ENCODE results near the gene RNASE7.

The RNASE7 gene

DNA sequence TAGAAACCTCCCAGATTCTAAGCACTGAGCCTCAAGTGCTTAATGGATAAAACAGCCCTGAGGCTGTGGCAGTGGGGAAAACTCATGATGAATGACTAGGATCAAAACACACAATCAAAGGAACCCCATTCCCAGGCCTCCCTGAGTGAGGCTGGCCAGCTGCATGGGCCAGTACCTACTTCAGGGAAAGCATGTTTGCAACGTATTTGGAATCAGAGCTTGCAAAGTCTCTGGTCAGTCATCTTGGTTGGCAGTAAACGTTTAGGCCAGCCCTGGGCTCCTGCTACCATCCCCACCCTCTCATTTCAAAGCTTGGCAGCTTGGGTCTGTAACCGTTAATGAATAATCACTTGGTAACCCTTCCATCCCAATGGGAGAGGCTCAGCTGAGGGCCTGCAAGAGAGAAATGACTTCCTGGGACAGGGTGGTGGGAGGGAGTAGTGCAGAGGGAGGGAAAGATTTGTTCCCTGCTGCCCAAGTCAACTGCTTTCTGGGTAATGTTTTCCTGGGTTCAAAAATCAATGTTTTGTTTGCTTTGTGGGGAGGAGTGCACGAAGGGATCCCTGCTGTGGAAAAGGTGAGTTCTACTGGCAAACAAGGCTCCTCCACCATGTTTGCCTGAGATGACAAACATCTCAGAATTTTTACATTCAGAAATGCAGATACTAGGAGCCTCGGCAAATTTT is 13.4 kb downstream of the RNASE7 start:
- TF ChIP-seq, protein P1, sequence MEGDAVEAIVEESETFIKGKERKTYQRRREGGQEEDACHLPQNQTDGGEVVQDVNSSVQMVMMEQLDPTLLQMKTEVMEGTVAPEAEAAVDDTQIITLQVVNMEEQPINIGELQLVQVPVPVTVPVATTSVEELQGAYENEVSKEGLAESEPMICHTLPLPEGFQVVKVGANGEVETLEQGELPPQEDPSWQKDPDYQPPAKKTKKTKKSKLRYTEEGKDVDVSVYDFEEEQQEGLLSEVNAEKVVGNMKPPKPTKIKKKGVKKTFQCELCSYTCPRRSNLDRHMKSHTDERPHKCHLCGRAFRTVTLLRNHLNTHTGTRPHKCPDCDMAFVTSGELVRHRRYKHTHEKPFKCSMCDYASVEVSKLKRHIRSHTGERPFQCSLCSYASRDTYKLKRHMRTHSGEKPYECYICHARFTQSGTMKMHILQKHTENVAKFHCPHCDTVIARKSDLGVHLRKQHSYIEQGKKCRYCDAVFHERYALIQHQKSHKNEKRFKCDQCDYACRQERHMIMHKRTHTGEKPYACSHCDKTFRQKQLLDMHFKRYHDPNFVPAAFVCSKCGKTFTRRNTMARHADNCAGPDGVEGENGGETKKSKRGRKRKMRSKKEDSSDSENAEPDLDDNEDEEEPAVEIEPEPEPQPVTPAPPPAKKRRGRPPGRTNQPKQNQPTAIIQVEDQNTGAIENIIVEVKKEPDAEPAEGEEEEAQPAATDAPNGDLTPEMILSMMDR (conservative IDR thresholded peaks at IDR 0.05) = no peak
- peak overlapping the region; percentile 32 for H3K27ac ChIP-seq

DNA sequence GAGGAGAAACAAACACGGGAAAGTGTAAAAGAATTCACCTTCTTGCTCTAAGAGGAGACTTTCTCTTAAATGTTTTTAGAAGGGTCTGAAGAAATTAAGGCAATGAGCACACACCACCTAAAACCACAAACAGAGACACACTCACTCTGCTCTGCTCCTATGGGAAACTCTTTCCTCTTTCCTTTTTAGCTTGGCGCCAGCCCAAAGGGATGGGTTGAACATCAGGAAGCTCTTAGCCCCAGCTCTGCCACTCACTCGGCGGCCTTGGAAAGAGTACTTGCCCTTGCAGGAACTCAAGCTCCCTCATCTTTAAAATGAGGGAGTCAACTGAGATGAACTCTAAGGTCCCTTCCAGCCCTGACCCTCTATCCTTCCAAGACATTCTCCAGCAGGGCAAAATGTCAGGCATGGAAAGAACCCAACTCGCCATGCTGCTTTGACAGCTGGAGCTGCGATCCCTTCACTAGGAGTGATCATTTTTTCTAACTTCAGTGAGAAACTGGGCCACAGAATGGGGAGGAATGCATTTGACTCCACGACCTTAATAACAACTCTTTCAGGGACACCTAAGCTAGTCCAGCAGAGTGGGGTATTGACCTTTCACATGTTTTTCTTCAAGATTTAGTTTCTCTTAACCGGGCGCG is 14.5 kb downstream of the RNASE7 start:
- TF ChIP-seq, protein P1 (conservative IDR thresholded peaks at IDR 0.05) = no peak

DNA sequence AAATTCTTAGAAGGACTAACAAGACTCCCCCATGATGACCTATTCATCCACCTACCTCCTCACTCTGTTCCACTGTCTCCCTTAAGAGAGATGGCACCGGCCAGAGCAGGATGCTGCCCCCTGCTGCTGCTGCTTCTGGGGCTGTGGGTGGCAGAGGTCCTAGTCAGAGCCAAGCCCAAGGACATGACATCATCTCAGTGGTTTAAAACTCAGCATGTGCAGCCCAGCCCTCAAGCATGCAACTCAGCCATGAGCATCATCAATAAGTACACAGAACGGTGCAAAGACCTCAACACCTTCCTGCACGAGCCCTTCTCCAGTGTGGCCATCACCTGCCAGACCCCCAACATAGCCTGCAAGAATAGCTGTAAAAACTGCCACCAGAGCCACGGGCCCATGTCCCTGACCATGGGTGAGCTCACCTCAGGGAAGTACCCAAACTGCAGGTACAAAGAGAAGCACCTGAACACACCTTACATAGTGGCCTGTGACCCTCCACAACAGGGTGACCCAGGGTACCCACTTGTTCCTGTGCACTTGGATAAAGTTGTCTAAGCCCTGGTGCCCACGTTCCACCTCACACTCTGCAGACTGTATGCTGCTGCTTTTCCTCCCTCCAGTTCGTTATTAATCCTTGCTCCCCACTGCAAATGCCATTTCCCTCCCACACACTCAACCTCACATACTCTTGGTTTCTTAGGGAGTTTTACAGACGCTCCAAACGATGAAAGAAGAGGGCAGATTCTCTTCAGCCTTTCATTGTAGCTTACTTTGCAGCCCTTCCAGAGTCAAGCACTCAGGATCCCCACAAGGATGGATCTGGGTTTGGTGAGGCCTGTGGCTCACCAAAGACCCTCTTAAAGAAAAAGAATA is 15.9 kb downstream of the RNASE7 start, which contains the start of gene RNASE8:
Gene RNASE8 (plus strand): TSS at position 20 of the 873 bp plus-strand sequence. CDS start 71 bp downstream, at position 91.
- TF ChIP-seq, protein P1 (conservative IDR thresholded peaks at IDR 0.05) = no peak
- H3K27ac ChIP-seq = no peak within 1 kb of the TSS

More for the DNA sequence above, 14.5 kb downstream of the RNASE7 start:
- no peak overlapping the region for H3K27ac ChIP-seq

DNA sequence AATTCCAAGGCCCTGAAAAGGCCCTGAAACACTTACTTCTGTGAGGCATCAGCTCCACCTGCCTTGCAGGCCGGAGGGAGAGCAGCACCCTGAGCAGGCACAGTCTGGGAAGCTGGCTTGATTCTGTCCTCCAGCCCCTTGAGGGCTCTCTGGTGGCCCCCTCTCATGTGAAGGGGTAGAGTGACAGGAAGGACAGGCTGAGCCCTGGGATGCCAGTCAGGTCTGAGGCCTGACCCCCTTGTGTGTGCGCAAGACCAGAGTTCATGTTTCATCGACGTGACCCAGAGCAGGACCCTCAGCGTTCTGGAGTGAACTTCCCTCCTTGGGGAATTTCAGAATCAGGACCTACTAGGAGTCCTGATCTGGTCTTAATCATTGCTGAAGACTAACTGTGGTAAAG is 16.7 kb downstream of the RNASE7 start:
- no peak overlapping the region for H3K27ac ChIP-seq
- TF ChIP-seq, protein P1 (conservative IDR thresholded peaks at IDR 0.05) = no peak

DNA sequence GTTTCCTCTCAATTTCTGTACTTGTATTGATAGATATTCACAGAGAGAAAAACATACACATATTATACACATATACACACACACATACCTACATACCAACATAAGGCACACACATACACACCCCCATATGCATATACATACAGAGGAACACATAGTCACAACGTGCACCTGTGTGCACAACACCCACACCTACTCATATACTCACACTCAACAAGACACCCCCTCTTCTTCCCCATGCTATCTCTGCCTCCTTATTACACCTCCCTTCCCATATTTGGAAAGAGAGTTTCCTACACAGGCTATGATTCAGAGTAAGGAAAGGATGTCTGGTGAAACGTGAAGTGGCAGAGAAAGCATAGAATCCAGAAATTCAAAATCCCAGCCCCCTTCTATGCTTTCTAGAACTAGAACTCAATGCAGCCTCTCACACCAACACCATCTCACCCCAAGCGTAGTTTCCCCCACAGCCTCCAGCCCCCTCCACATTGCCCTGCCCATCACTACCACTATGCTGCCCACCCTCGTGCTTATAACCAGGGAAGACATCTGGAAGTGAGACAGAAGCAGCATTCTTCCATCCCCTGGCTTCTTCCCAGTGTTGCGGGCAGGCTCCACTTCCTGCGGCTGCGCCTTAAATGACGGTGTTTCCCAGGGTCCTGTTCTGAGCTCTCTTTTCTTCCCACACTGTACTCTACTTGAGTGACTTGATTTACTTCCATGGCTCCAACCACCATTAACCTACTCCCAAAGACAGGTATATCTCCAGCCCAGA is 17.9 kb downstream of the RNASE7 start:
- TF ChIP-seq, protein P1 (conservative IDR thresholded peaks at IDR 0.05) = no peak
- H3K27ac ChIP-seq = no peak overlapping the region

DNA sequence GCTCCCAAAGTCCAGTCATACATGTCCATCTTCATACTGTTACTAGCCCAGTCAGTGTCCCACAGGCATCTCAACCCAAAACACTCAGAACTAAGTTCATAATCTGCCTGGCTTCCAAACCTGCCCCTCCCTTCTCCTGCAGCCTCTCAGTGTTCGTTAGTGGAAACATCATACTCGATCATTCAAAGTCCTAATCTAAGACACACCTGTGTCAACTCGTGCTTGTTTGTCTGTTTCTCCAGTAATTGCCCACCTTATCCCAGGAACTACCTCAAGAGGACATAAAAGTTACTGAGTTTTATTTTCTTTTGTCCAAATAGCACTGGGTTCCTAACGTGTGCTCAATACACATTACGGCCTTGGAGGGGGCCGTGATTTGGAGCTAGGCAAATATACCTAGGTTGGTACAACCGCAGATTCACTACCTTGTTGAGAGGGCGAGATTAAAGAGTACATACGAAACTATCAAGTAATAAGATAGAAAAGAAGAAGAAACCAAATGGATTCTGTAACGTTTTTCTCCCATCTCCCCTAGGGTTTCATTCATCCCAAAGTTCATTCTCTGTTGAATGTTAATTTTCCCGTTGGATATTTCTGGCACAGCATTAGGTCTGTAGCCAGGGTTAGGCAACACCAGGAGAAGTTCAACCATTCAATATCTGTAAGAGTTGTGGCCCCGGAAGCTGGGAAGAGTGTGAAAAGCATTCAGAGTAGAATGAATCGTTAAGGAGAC is 18.6 kb downstream of the RNASE7 start:
- no peak overlapping the region for H3K27ac ChIP-seq
- TF ChIP-seq, protein P1 (conservative IDR thresholded peaks at IDR 0.05) = no peak
